Hepatocyte (in vitro differentiated cells): ENCODE measurements around the gene CCL4L2.

ENCODE experiments used
- CTCF ChIP-seq: fragments of 200-600 bp; sonication (generic); IDR thresholded peaks from 2 replicates; pipeline ENCODE4 v1.5.1; 2016; ENCODE audit warnings: antibody characterized with exemption, mild to moderate bottlenecking; ENCODE audit not compliant: poor library complexity
- EZH2 ChIP-seq: fragments of 200-600 bp; sonication (generic); IDR thresholded peaks from 2 replicates; pipeline ENCODE4 v1.6.1; 2016; ENCODE audit warnings: antibody characterized with exemption, mild to moderate bottlenecking, borderline replicate concordance

GRCh38 chr17:36198831-36199465 lies 11.9 kb upstream of the CCL4L2 start:
- TF ChIP-seq EZH2 (no peak), CTCF (no peak)
